ENCODE results near the gene OR10K1.

- TF ChIP-seq POLR2AphosphoS5 (IDR thresholded peaks at IDR 0.05; ENCODE audit: low read depth, low read length) (no peak), TAF1 (IDR thresholded peaks at IDR 0.05; ENCODE audit: borderline replicate concordance, insufficient read depth, low read length) (no peak)
- TF ChIP-seq, protein P1, sequence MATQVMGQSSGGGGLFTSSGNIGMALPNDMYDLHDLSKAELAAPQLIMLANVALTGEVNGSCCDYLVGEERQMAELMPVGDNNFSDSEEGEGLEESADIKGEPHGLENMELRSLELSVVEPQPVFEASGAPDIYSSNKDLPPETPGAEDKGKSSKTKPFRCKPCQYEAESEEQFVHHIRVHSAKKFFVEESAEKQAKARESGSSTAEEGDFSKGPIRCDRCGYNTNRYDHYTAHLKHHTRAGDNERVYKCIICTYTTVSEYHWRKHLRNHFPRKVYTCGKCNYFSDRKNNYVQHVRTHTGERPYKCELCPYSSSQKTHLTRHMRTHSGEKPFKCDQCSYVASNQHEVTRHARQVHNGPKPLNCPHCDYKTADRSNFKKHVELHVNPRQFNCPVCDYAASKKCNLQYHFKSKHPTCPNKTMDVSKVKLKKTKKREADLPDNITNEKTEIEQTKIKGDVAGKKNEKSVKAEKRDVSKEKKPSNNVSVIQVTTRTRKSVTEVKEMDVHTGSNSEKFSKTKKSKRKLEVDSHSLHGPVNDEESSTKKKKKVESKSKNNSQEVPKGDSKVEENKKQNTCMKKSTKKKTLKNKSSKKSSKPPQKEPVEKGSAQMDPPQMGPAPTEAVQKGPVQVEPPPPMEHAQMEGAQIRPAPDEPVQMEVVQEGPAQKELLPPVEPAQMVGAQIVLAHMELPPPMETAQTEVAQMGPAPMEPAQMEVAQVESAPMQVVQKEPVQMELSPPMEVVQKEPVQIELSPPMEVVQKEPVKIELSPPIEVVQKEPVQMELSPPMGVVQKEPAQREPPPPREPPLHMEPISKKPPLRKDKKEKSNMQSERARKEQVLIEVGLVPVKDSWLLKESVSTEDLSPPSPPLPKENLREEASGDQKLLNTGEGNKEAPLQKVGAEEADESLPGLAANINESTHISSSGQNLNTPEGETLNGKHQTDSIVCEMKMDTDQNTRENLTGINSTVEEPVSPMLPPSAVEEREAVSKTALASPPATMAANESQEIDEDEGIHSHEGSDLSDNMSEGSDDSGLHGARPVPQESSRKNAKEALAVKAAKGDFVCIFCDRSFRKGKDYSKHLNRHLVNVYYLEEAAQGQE (IDR thresholded peaks at IDR 0.05; ENCODE audit: insufficient read depth in 1 of 2, low read depth in 2 of 2, low read length in 2 of 2) = no peak
Measured at GRCh38 chr1:158509471-158510156, 48.0 kb downstream of the OR10K1 start.

All from PFSK-1 (cell line).